ENCODE results near the gene MISFA. TPM values are rescaled to one million over a fixed set of nuclear protein-coding genes. Genes with fewer than 3 reads are reported as not detected.

The MISFA gene
- total and polyA plus RNA-seq, 2 of the 4 experiments (the other 2 are of a cell fraction): 0.38 TPM; not detected in 1

GRCh38 chr11:18614667-18615066 is 15.1 kb downstream of the MISFA start:
- Histone ChIP-seq H3K4me1 (ENCODE audit: control insufficient read depth, insufficient read depth, low read length) (peaks cover 9% of the 10 kb centered on the region), H2BK20ac (ENCODE audit: low read depth, low read length) (no peak overlapping the region), H4K8ac (ENCODE audit: low read depth in 2 of 2, low read length in 2 of 2) (no peak overlapping the region), H3K4ac (ENCODE audit: low read depth, low read length) (no peak overlapping the region), H3K27ac (ENCODE audit: insufficient read depth, low read length) (no peak overlapping the region), H3K4me3 (ENCODE audit: insufficient read depth, low read depth, low read length) (no peak overlapping the region), H3K79me1 (ENCODE audit: low read depth in 1 of 2, low read length in 2 of 2) (peaks cover 24 to 48% of the 10 kb centered on the region in 2 experiments), H3K18ac (ENCODE audit: low read depth, low read length) (no peak overlapping the region), H3K9ac (ENCODE audit: low read depth, low read length) (no peak overlapping the region), H3K23ac (ENCODE audit: low read depth, low read length) (no peak overlapping the region), H3K9me1 (ENCODE audit: insufficient read depth, low read length) (peaks cover 9% of the 10 kb centered on the region; the same call in 1 of the 2 replicates), H2AFZ (replicated peaks; ENCODE audit: low read length, poor library complexity) (no peak overlapping the region), H2BK15ac (ENCODE audit: low read depth, low read length) (no peak overlapping the region), H2BK120ac (ENCODE audit: low read depth, low read length) (no peak overlapping the region), H3K36me3 (ENCODE audit: control insufficient read depth, insufficient read depth, low read length) (peaks cover 30% of the 10 kb centered on the region), H4K5ac (ENCODE audit: low read depth, low read length) (no peak overlapping the region), H3K4me2 (ENCODE audit: low read depth, low read length) (no peak overlapping the region), H3K56ac (ENCODE audit: extremely low read depth, insufficient read depth, low read length) (no peak overlapping the region), H3K14ac (replicated peaks; ENCODE audit: low read depth, low read length) (no peak overlapping the region), H2BK5ac (ENCODE audit: low read depth, low read length, poor library complexity, severe bottlenecking) (no peak overlapping the region), H3K27me3 (ENCODE audit: control insufficient read depth, insufficient read depth, low read length) (no peaks in the 10 kb centered on the region), H2AK9ac (replicated peaks; ENCODE audit: low read depth, low read length, poor library complexity) (no peak overlapping the region), H3K9me3 (ENCODE audit: control insufficient read depth, insufficient read depth, low read length) (no peaks in the 10 kb centered on the region), H4K91ac (ENCODE audit: insufficient read depth, low read depth, low read length) (no peak overlapping the region), H4K20me1 (ENCODE audit: insufficient read depth, low read length) (peaks cover 32% of the 10 kb centered on the region), H2AK5ac (ENCODE audit: low read depth, low read length) (no peak overlapping the region)
- ChIA-PET CTCF (no interaction called here), POLR2A (ENCODE audit: unreplicated experiment) (no interaction called here)
- in situ Hi-C loops (cut with MboI; ENCODE audit: low sequenced_read_pairs): no loop called here
- no peak for DNase-seq
- ATAC-seq (ENCODE audit: low read depth): no peak
- TF ChIP-seq ELK1 (IDR thresholded peaks at IDR 0.05; ENCODE audit: borderline replicate concordance, low read depth, low read length) (no peak), SMC3 (IDR thresholded peaks at IDR 0.05; ENCODE audit: low read depth, low read length) (no peak), MAZ (IDR thresholded peaks at IDR 0.05; ENCODE audit: borderline replicate concordance, low read depth, low read length) (no peak), USF2 (IDR thresholded peaks at IDR 0.05; ENCODE audit: low read depth, low read length) (no peak), CTCF (conservative IDR thresholded peaks at IDR 0.05; ENCODE audit: low read depth, low read length) (no peak), FOS (IDR thresholded peaks at IDR 0.05; ENCODE audit: low read depth, low read length) (no peak), BHLHE40 (IDR thresholded peaks at IDR 0.05; ENCODE audit: low read depth, low read length) (no peak), NFE2L2 (IDR thresholded peaks at IDR 0.05; ENCODE audit: low read depth, low read length) (no peak), RAD21 (IDR thresholded peaks at IDR 0.05; ENCODE audit: low read length) (no peak), CEBPB (IDR thresholded peaks at IDR 0.05; ENCODE audit: low read depth, low read length) (no peak), RFX5 (IDR thresholded peaks at IDR 0.05; ENCODE audit: low read depth, low read length) (no peak), RCOR1 (IDR thresholded peaks at IDR 0.05; ENCODE audit: insufficient replicate concordance, low read length) (no peak)
- intact Hi-C loops (cut with micrococcal nuclease): no loop called here
- dilution Hi-C loops (cut with HindIII; ENCODE audit: low sequenced_read_pairs, unreplicated experiment): no loop called here
- no TSS peak for BruUV-seq (replicated peaks)
- 99% methylated on average over 8 of the region's 10 CpGs; no CpG with 5 or more reads in 1 of the 2 experiments for WGBS, 2 experiments (ENCODE audit: extremely low coverage in 2 of 2, insufficient read length in 1 of 2)
